Right renal pelvis (tissue), 4 donors: ENCODE data around the gene SLC9A3. TPM values are rescaled to one million over a fixed set of nuclear protein-coding genes. Genes with fewer than 3 reads are reported as not detected.
"Not testable (repeated sequence)": the region's sequence is repeated elsewhere in the genome, so short reads cannot be mapped to it uniquely, and the experiment has no call there.

Source experiments
- DNase-seq, 4 donors: peaks; one replicate each; pipeline ENCODE4 v3.0.0-alpha.2; 2013; ENCODE audit warnings: low read depth in 4 of 4, low spot score in 3 of 4, missing footprints in 1 of 4
- polyA plus RNA-seq, 4 donors: library from polyadenylated mRNA; unstranded; fragments of 120-200 nt; gene quantifications; one replicate each; pipeline ENCODE4 v1.2.1, GENCODE V29; 2013; ENCODE audit not compliant: insufficient read length in 4 of 4

The SLC9A3 gene
- polyA plus RNA-seq, 4 donors = 40.5 to 60.9 (median 47.3) TPM

- no peak for DNase-seq
Observed at GRCh38 chr5:511476-511875, 12.8 kb downstream of the SLC9A3 start.

- DNase-seq = no peak
Observed at GRCh38 chr5:510521-510920, 13.7 kb downstream of the SLC9A3 start.

GRCh38 chr5:509611-510185 lies 14.6 kb downstream of the SLC9A3 start:
- no peak for DNase-seq

- not testable (repeated sequence) for DNase-seq
Observed at GRCh38 chr5:507986-508575, 16.2 kb downstream of the SLC9A3 start.

GRCh38 chr5:505951-506525 lies 18.2 kb downstream of the SLC9A3 start:
- no peak for DNase-seq

GRCh38 chr5:504326-505154 lies 19.7 kb downstream of the SLC9A3 start:
- DNase-seq = no peak

- no peak for DNase-seq
Observed at GRCh38 chr5:502325-503079, 21.7 kb downstream of the SLC9A3 start.

GRCh38 chr5:501831-502184 lies 22.4 kb downstream of the SLC9A3 start:
- no peak for DNase-seq

GRCh38 chr5:501105-501830 lies 23.0 kb downstream of the SLC9A3 start:
- DNase-seq = no peak

GRCh38 chr5:500491-500890 lies 23.8 kb downstream of the SLC9A3 start:
- DNase-seq = no peak

GRCh38 chr5:499233-500209 lies 24.7 kb downstream of the SLC9A3 start:
- no peak for DNase-seq

GRCh38 chr5:497871-498509 lies 26.3 kb downstream of the SLC9A3 start:
- DNase-seq = no peak

GRCh38 chr5:497090-497700 lies 27.1 kb downstream of the SLC9A3 start:
- DNase-seq = no peak

- DNase-seq = no peak
Observed at GRCh38 chr5:496028-496427, 28.2 kb downstream of the SLC9A3 start.

GRCh38 chr5:494667-495255 lies 29.5 kb downstream of the SLC9A3 start:
- no peak for DNase-seq

GRCh38 chr5:493758-494157 lies 30.5 kb downstream of the SLC9A3 start:
- DNase-seq = no peak

GRCh38 chr5:493119-493701 lies 31.0 kb downstream of the SLC9A3 start:
- no peak for DNase-seq
